ENCODE results near the gene SUN3. TPM values are rescaled to one million over a fixed set of nuclear protein-coding genes. Genes with fewer than 3 reads are reported as not detected.
"Not testable (repeated sequence)": the region's sequence is repeated elsewhere in the genome, so short reads cannot be mapped to it uniquely, and the experiment has no call there.

The SUN3 gene
- total and polyA plus RNA-seq, 9 donors, result not detected

GRCh38 chr7:47992446-47992845 is 36.5 kb downstream of the SUN3 start:
- TF ChIP-seq POLR2A (IDR thresholded peaks at IDR 0.05) (no peak), EP300 (IDR thresholded peaks at IDR 0.05) (no peak)
- TF ChIP-seq, protein P1, sequence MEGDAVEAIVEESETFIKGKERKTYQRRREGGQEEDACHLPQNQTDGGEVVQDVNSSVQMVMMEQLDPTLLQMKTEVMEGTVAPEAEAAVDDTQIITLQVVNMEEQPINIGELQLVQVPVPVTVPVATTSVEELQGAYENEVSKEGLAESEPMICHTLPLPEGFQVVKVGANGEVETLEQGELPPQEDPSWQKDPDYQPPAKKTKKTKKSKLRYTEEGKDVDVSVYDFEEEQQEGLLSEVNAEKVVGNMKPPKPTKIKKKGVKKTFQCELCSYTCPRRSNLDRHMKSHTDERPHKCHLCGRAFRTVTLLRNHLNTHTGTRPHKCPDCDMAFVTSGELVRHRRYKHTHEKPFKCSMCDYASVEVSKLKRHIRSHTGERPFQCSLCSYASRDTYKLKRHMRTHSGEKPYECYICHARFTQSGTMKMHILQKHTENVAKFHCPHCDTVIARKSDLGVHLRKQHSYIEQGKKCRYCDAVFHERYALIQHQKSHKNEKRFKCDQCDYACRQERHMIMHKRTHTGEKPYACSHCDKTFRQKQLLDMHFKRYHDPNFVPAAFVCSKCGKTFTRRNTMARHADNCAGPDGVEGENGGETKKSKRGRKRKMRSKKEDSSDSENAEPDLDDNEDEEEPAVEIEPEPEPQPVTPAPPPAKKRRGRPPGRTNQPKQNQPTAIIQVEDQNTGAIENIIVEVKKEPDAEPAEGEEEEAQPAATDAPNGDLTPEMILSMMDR (IDR thresholded peaks at IDR 0.05), result no peak
- 90 to 94% (median 92%) methylated on average over 3 of the region's 3 CpGs for WGBS, 3 donors
- no peaks in the 10 kb centered on the region for H3K4me1 ChIP-seq (ENCODE audit: insufficient read depth)
- no peak for DNase-seq
- H3K27me3 ChIP-seq, result no peaks in the 10 kb centered on the region
- no peaks in the 10 kb centered on the region for H3K9me3 ChIP-seq
- intact Hi-C loops (cut with DNase I), result loop anchor here in 2 of 4 donors (5.0 to 10.0 kb wide), 3 partner anchors 48 to 115 kb away; partner anchors contain the start of gene PKD1L1 (in 1 of the 2)
- H3K27ac ChIP-seq, result no peak overlapping the region
- no peaks in the 10 kb centered on the region for H3K36me3 ChIP-seq
- H3K4me3 ChIP-seq, result no peak overlapping the region

DNA sequence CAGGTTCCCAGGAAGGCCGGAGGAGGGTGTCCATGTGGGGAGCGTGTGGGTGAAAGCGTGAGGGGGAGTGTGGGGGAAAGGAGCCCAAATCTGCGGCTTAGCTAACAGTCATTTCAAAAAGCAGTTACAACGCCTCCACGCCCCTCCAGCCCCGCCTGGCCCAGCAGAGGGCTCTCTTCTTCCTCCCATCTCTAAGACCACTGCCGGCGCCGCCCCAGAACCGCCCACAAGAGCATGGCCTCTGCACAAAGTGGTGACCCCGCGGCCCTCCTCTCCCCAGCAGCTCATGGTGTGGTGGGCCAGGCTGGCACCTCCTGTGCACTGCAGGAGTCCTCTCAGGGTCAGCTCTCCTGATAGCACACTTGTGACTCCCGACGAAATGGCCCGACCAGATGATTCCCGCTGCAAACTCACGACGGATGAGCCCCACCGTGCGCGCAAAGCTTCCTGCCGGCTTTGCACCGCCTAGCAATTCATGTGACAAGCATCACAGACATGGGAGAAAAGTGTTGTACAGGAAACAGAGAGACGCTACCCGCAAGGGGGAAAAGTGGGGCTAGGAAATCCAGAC is 37.1 kb downstream of the SUN3 start:
- 8 to 20% (median 13%) methylated on average over 26 of the region's 26 CpGs for WGBS, 3 donors
- Histone ChIP-seq H3K4me3 (peak overlapping the region; percentile 37), H3K4me1 (ENCODE audit: insufficient read depth) (no peaks in the 10 kb centered on the region), H3K36me3 (no peaks in the 10 kb centered on the region), H3K27me3 (no peaks in the 10 kb centered on the region), H3K27ac (no peak overlapping the region), H3K9me3 (no peaks in the 10 kb centered on the region)
- intact Hi-C loops (cut with DNase I), result loop anchor here in 2 of 4 donors (5.0 to 10.0 kb wide), 3 partner anchors 47 to 115 kb away; partner anchors contain the start of gene PKD1L1 (in 1 of the 2)
- TF ChIP-seq, protein P1 (IDR thresholded peaks at IDR 0.05), result peak in 1 of 3 donors; percentile 47
- TF ChIP-seq POLR2A (IDR thresholded peaks at IDR 0.05) (no peak), EP300 (IDR thresholded peaks at IDR 0.05) (no peak)
- peak; percentile 52 to 78 (median 62) for DNase-seq

GRCh38 chr7:47991270-47991669 is 37.6 kb downstream of the SUN3 start:
- 67 to 68% (median 67%) methylated on average over 1 of the region's 1 CpG for WGBS, 3 donors
- intact Hi-C loops (cut with DNase I), result loop anchor here in 2 of 4 donors (5.0 to 10.0 kb wide), 3 partner anchors 46 to 116 kb away; partner anchors contain the start of gene PKD1L1 (in 1 of the 2)
- no peak overlapping the region for H3K27ac ChIP-seq

DNA sequence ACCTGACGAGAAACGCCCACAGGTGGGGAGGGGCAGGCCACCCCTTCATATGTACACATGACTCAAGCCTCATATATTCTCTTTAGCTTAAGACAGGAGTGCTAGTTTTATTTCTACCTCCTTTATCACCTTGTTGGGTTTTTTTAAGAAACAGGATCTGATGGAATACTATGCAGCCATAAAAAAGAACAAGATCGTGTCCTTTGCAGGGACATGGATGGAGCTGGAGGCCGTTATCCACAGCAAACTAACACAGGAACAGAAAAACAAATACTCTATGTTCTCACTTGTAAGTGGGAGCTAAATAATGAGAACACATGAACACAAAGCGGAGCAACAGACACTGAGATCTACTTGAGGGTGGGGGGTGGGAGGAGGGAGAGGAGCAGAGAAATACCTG is 38.3 kb downstream of the SUN3 start:
- Histone ChIP-seq H3K27me3 (no peaks in the 10 kb centered on the region), H3K9me3 (no peaks in the 10 kb centered on the region), H3K36me3 (no peaks in the 10 kb centered on the region), H3K4me3 (no peak overlapping the region), H3K4me1 (ENCODE audit: insufficient read depth) (no peaks in the 10 kb centered on the region), H3K27ac (no peak overlapping the region)
- 95 to 96% (median 96%) methylated on average over 5 of the region's 5 CpGs for WGBS, 3 donors
- DNase-seq, result no peak
- intact Hi-C loops (cut with DNase I), result loop anchor here in 2 of 4 donors (5.0 to 10.0 kb wide), 3 partner anchors 46 to 117 kb away; partner anchors contain the start of gene PKD1L1 (in 1 of the 2)
- TF ChIP-seq, protein P1 (IDR thresholded peaks at IDR 0.05), result no peak
- no peak for TF ChIP-seq EP300 (IDR thresholded peaks at IDR 0.05)
- no peak for TF ChIP-seq POLR2A (IDR thresholded peaks at IDR 0.05)

More at GRCh38 chr7:47991270-47991669, 37.6 kb downstream of the SUN3 start:
- Histone ChIP-seq H3K4me3 (no peak overlapping the region), H3K9me3 (no peaks in the 10 kb centered on the region), H3K4me1 (ENCODE audit: insufficient read depth) (no peaks in the 10 kb centered on the region), H3K36me3 (no peaks in the 10 kb centered on the region), H3K27me3 (no peaks in the 10 kb centered on the region)
- DNase-seq, result no peak
- TF ChIP-seq EP300 (IDR thresholded peaks at IDR 0.05) (no peak), POLR2A (IDR thresholded peaks at IDR 0.05) (no peak)
- TF ChIP-seq, protein P1 (IDR thresholded peaks at IDR 0.05), result no peak

DNA sequence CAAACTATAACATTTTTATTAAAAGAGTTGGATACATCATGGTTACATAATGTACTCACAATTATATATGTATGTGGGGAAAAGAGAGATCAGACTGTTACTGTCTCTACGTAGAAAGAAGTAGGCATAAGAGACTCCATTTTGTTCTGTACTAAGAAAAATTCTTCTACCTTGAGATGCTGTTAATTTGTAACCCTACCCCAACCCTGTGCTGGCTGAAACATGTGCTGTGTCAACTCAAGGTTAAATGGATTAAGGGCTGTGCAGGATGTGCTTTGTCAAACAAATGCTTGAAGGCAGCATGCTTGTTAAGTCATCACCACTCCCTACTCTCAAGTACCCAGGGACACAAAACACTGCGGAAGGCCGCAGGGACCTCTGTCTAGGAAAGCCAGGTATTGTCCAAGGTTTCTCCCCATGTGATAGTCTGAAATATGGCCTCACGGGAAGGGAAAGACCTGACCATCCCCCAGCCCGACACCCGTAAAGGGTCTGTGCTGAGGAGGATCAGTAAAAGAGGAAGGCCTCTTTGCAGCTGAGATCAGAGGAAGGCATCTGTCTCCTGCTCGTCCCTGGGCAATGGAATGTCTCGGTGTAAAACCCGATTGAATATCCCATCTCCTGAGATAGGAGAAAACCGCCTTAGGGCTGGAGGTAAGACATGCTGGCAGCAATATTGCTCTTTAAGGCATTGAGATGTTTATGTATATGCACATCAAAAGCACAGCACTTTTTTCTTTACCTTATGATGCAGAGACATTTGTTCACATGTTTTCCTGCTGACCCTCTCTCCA is 39.1 kb downstream of the SUN3 start:
- not testable (repeated sequence) for H3K27me3 ChIP-seq; DNase-seq; H3K36me3 ChIP-seq; H3K9me3 ChIP-seq; H3K27ac ChIP-seq; H3K4me3 ChIP-seq; H3K4me1 ChIP-seq (ENCODE audit: insufficient read depth)
- 72 to 81% (median 74%) methylated on average over 10 of the region's 10 CpGs for WGBS, 3 donors
- intact Hi-C loops (cut with DNase I), result loop anchor here in 2 of 4 donors (5.0 to 10.0 kb wide), 3 partner anchors 45 to 117 kb away; partner anchors contain the start of gene PKD1L1 (in 1 of the 2)
